Measurements from ENCODE around the gene DCAF4L1. TPM values are rescaled to one million over a fixed set of nuclear protein-coding genes. Genes with fewer than 3 reads are reported as not detected.

DCAF4L1 gene
- total and polyA plus RNA-seq, 4 donors, result 0.05 to 0.48 (median 0.30) TPM

Other genes with a start within 250 kb of the DCAF4L1 start
- not detected for gene PHOX2B, start 233.0 kb upstream of the DCAF4L1 start, total RNA-seq
- gene PHOX2B, start 233.0 kb upstream of the DCAF4L1 start, polyA plus RNA-seq, result not detected
- 10 to 100 TPM; 28.0 to 33.9 TPM for gene TMEM33, start 46.3 kb upstream of the DCAF4L1 start, total RNA-seq
- gene TMEM33, start 46.3 kb upstream of the DCAF4L1 start, polyA plus RNA-seq, result 1 to 10 TPM; 5.5 to 6.1 TPM
- gene SLC30A9, start 8.8 kb downstream of the DCAF4L1 start, total RNA-seq, result 10 to 100 TPM; 36.4 to 40.0 TPM
- gene SLC30A9, start 8.8 kb downstream of the DCAF4L1 start, polyA plus RNA-seq, result 10 to 100 TPM; 17.0 to 19.1 TPM
- under 1 TPM; 0.03 to 0.15 TPM for gene BEND4, start 170.9 kb downstream of the DCAF4L1 start, total RNA-seq
- not detected for gene BEND4, start 170.9 kb downstream of the DCAF4L1 start, polyA plus RNA-seq